A549 (cell line): ENCODE data around the gene GNB1. TPM values are rescaled to one million over a fixed set of nuclear protein-coding genes. Genes with fewer than 3 reads are reported as not detected.
A peak's percentile ranks its signal among the peaks of the same experiment; 100 is the strongest.

Experiments used
- ATAC-seq, 2 experiments: fragments of 200-7000 bp in 1 of 2; fragments of >200 bp in 1 of 2; cut with Nextera tagmentation in 1 of 2; cut with Tn5 transposase in 1 of 2; 3 replicates each; pipeline versions ENCODE4 v1.8.0 to v1.9.1; 2018 to 2020; ENCODE audit warnings: mild to moderate bottlenecking in 1 of 2, moderate library complexity in 1 of 2
- CTCF ChIA-PET: fragments of 300-600 bp; sonication (Branson Sonifier 250); formaldehyde crosslinking; extraction: SDS; loops from one replicate; lab custom pipeline; 2021; ENCODE audit warnings: antibody characterized with exemption, inconsistent platforms; lab: Yijun Ruan, JAX
- POLR2A ChIA-PET: fragments of 350-600 bp; formaldehyde crosslinking; extraction: SDS; loops from one replicate; lab custom pipeline; 2021; ENCODE audit warnings: antibody characterized with exemption, inconsistent platforms; lab: Yijun Ruan, JAX
- DNase-seq, 2 experiments: peaks; one replicate each; pipeline versions ENCODE4 v3.0.0 to v3.0.0-alpha.2; 2011 to 2016; ENCODE audit warnings: low read depth in 1 of 2, low spot score in 1 of 2
- FAIRE-seq: peaks from 2 replicates; lab custom pipeline; 2011; peaks lifted over from hg19 to GRCh38; lab: Jason Lieb, UNC
- H3K27ac ChIP-seq, 2 experiments: fragments of >200 bp; sonication (Bioruptor Twin); formaldehyde crosslinking; 3 replicates each; pipeline ENCODE4 v1.5.1; 2016 to 2017
- H3K4me1 ChIP-seq: fragments of >200 bp; sonication (Bioruptor Twin); formaldehyde crosslinking; 3 replicates; pipeline ENCODE4 v1.6.1; 2016
- H3K4me2 ChIP-seq: fragments of >200 bp; sonication (Bioruptor Twin); formaldehyde crosslinking; 3 replicates; pipeline ENCODE4 v1.6.1; 2016
- H3K4me3 ChIP-seq: fragments of >200 bp; sonication (Bioruptor Twin); formaldehyde crosslinking; 3 replicates; pipeline ENCODE4 v1.5.1; 2016
- H3K9me3 ChIP-seq: fragments of >200 bp; sonication (Bioruptor Twin); formaldehyde crosslinking; 3 replicates; pipeline ENCODE4 v1.6.1; 2016
- BCL3 ChIP-seq: fragments of >200 bp; sonication (Bioruptor Twin); formaldehyde crosslinking; IDR thresholded peaks from 3 replicates; pipeline ENCODE4 v1.6.1; 2016
- BHLHE40 ChIP-seq: IDR thresholded peaks from 2 replicates; pipeline ENCODE4 v1.6.1; 2012; ENCODE audit warnings: low read depth, low read length, inconsistent platforms
- CBX8 ChIP-seq: fragments of 200-600 bp; sonication (generic); IDR thresholded peaks from 2 replicates; pipeline ENCODE4 v1.6.1; 2016
- CHD2 ChIP-seq: fragments of 150-350 bp; IDR thresholded peaks from 2 replicates; pipeline ENCODE4 v1.6.1; 2014; ENCODE audit warnings: low read length; ENCODE audit not compliant: partially characterized antibody
- CHD4 ChIP-seq: fragments of 200-600 bp; sonication (generic); IDR thresholded peaks from 2 replicates; pipeline ENCODE4 v1.6.1; 2016; ENCODE audit warnings: antibody characterized with exemption, mild to moderate bottlenecking, borderline replicate concordance
- E2F6 ChIP-seq: IDR thresholded peaks from 2 replicates; pipeline ENCODE4 v1.6.1; 2012; ENCODE audit warnings: low read depth, borderline replicate concordance
- EHMT2 ChIP-seq: fragments of 200-600 bp; sonication (generic); IDR thresholded peaks from 2 replicates; pipeline ENCODE4 v1.6.1; 2016; ENCODE audit warnings: antibody characterized with exemption, low read depth, mild to moderate bottlenecking, moderate library complexity
- EP300 ChIP-seq, 2 experiments: fragments of >200 bp; sonication (Bioruptor Twin); formaldehyde crosslinking; IDR thresholded peaks; 2 replicates in 1 of 2; 3 replicates in 1 of 2; pipeline ENCODE4 v1.6.1; 2016 to 2017
- ESRRA ChIP-seq: fragments of 150-350 bp; IDR thresholded peaks from 2 replicates; pipeline ENCODE4 v1.6.1; 2014; ENCODE audit warnings: mild to moderate bottlenecking, low read length, borderline replicate concordance
- FOSB ChIP-seq: fragments of 250-450 bp; sonication (Bioruptor Pico); IDR thresholded peaks from 2 replicates; pipeline ENCODE4 v1.5.0; 2020; ENCODE audit warnings: mild to moderate bottlenecking, moderate library complexity
- FOSL2 ChIP-seq, 2 experiments: fragments of 450-650 bp in 1 of 2; fragments of >200 bp in 1 of 2; sonication (Bioruptor Twin) in 1 of 2; formaldehyde crosslinking; IDR thresholded peaks; 2 replicates each; pipeline versions ENCODE4 v1.5.0 to v1.6.1; 2016 to 2020; ENCODE audit warnings: mild to moderate bottlenecking in 1 of 2, moderate library complexity in 1 of 2
- FOXS1 ChIP-seq: fragments of 250-450 bp; sonication (Bioruptor Pico); IDR thresholded peaks from 2 replicates; pipeline ENCODE4 v1.5.0; 2020; ENCODE audit warnings: mild to moderate bottlenecking, moderate library complexity
- HDAC2 ChIP-seq: fragments of 200-600 bp; sonication (generic); IDR thresholded peaks from 2 replicates; pipeline ENCODE4 v1.6.1; 2016
- HOXA7 ChIP-seq: fragments of 250-450 bp; sonication (Bioruptor Pico); IDR thresholded peaks from 2 replicates; pipeline ENCODE4 v1.5.0; 2020; ENCODE audit warnings: mild to moderate bottlenecking, moderate library complexity
- JUNB ChIP-seq: fragments of >200 bp; sonication (Bioruptor Twin); formaldehyde crosslinking; IDR thresholded peaks from 2 replicates; pipeline ENCODE4 v1.6.1; 2016
- KDM1A ChIP-seq: fragments of 200-600 bp; sonication (generic); IDR thresholded peaks from 2 replicates; pipeline ENCODE4 v1.6.1; 2016; ENCODE audit warnings: low read depth, mild to moderate bottlenecking
- KDM5A ChIP-seq: fragments of 200-600 bp; sonication (generic); IDR thresholded peaks from 2 replicates; pipeline ENCODE4 v1.6.1; 2016; ENCODE audit warnings: antibody characterized with exemption, mild to moderate bottlenecking
- MAFK ChIP-seq: fragments of 450-650 bp; IDR thresholded peaks from 2 replicates; pipeline ENCODE4 v1.6.1; 2014; ENCODE audit not compliant: partially characterized antibody
- MYC ChIP-seq: IDR thresholded peaks from 2 replicates; pipeline ENCODE4 v1.6.1; 2012; ENCODE audit warnings: mild to moderate bottlenecking, inconsistent platforms, low read length, improper control_type of control experiment, borderline replicate concordance
- NFE2L2 ChIP-seq: fragments of 150-350 bp; conservative IDR thresholded peaks from 2 replicates; pipeline ENCODE4 v1.6.1; 2014; ENCODE audit warnings: low read length
- NPAS2 ChIP-seq: fragments of 250-450 bp; sonication (Bioruptor Pico); IDR thresholded peaks from 2 replicates; pipeline ENCODE4 v1.8.0; 2022; ENCODE audit warnings: mild to moderate bottlenecking, moderate library complexity, borderline replicate concordance
- NR3C1 ChIP-seq: fragments of >200 bp; sonication (Bioruptor Twin); formaldehyde crosslinking; IDR thresholded peaks from 3 replicates; pipeline ENCODE4 v1.6.1; 2017
- PHF8 ChIP-seq: fragments of 200-600 bp; sonication (generic); IDR thresholded peaks from 2 replicates; pipeline ENCODE4 v1.6.1; 2016; ENCODE audit warnings: low read depth, mild to moderate bottlenecking, antibody characterized with exemption, moderate library complexity, borderline replicate concordance
- POLR2A ChIP-seq: IDR thresholded peaks from 2 replicates; pipeline ENCODE4 v1.6.1; 2012; ENCODE audit warnings: mild to moderate bottlenecking, low read length
- RAD21 ChIP-seq, 2 experiments: fragments of >200 bp in 1 of 2; sonication (Bioruptor Twin) in 1 of 2; formaldehyde crosslinking in 1 of 2; IDR thresholded peaks in 1 of 2; conservative IDR thresholded peaks in 1 of 2; 2 replicates in 1 of 2; 3 replicates in 1 of 2; pipeline ENCODE4 v1.6.1; 2012 to 2018; ENCODE audit warnings: inconsistent platforms in 1 of 2
- SREBF2 ChIP-seq: fragments of 450-650 bp; IDR thresholded peaks from 2 replicates; pipeline ENCODE4 v1.6.1; 2014; ENCODE audit warnings: mild to moderate bottlenecking, moderate library complexity
- ZC3H11A ChIP-seq: fragments of 450-650 bp; IDR thresholded peaks from 2 replicates; pipeline ENCODE4 v1.6.1; 2014; ENCODE audit warnings: antibody characterized with exemption, mild to moderate bottlenecking
- ZFP36 ChIP-seq: fragments of 450-650 bp; IDR thresholded peaks from 2 replicates; pipeline ENCODE4 v1.6.1; 2014; ENCODE audit warnings: borderline replicate concordance; ENCODE audit not compliant: partially characterized antibody
- ZNF302 ChIP-seq: fragments of 250-450 bp; sonication (Bioruptor Pico); IDR thresholded peaks from 2 replicates; pipeline ENCODE4 v1.9.0; 2021; ENCODE audit warnings: inconsistent platforms, mild to moderate bottlenecking, moderate library complexity
- ZSCAN20 ChIP-seq: fragments of 250-450 bp; sonication (Bioruptor Pico); IDR thresholded peaks from 2 replicates; pipeline ENCODE4 v1.8.0; 2022; ENCODE audit warnings: mild to moderate bottlenecking, moderate library complexity
- WGBS: methylation state at CpG from one replicate; pipeline ENCODE4 v1.1.6; 2017; ENCODE audit errors: missing lambda C conversion rate; 5-methylcytosine and 5-hydroxymethylcytosine counted together
- polyA plus RNA-seq, 4 experiments: library from polyadenylated mRNA; depleted of rRNA in 3 of 4; stranded (reverse); fragments of >200 nt; fragmentation: RNase III in 1 of 4; extraction: RNeasy Plus Mini Kit Qiagen cat#74134 plus additional on column Dnase treatment in 1 of 4; gene quantifications; 2 replicates in 3 of 4; 3 replicates in 1 of 4; pipeline ENCODE4 v1.2.3, GENCODE V29; 2011 to 2017

Gene GNB1
- polyA plus RNA-seq, 2 of the 4 experiments (the other 2 are of a cell fraction): 159 to 270 TPM

- ChIA-PET CTCF (interaction anchor here (5.4 kb wide), 1 partner anchor 133 kb away, joined by 30 read pairs; no protein-coding TSS in a partner anchor), POLR2A (no interaction called here)
- Histone ChIP-seq H3K27ac (no peak overlapping the region), H3K4me1 (peaks cover 20% of the 10 kb centered on the region), H3K4me3 (no peak overlapping the region), H3K4me2 (no peak overlapping the region), H3K9me3 (no peaks in the 10 kb centered on the region)
- WGBS: 78% methylated on average over 8 of the region's 13 CpGs
- no peak for TF ChIP-seq ZC3H11A
- TF ChIP-seq FOXS1 (CRISPR knock-in tag): no peak
- TF ChIP-seq SREBF2: no peak
- TF ChIP-seq HDAC2: no peak
- no peak for TF ChIP-seq JUNB
- FAIRE-seq (no peak), DNase-seq (no peak), ATAC-seq (no peak)
These were observed 20.6 kb upstream of the GNB1 start for GRCh38 chr1:1911350-1912041.

GRCh38 chr1:1910651-1911331 lies 19.9 kb upstream of the GNB1 start:
- TF ChIP-seq FOSL2 (IDR thresholded peaks at IDR 0.05) (no peak), FOSL2 (CRISPR knock-in tag; IDR thresholded peaks at IDR 0.05) (no peak), FOSB (CRISPR knock-in tag) (no peak), E2F6 (no peak), CBX8 (no peak), HOXA7 (CRISPR knock-in tag) (no peak), BHLHE40 (no peak), NFE2L2 (no peak), POLR2A (no peak), PHF8 (no peak), EP300 (IDR thresholded peaks at IDR 0.05) (no peak), RAD21 (conservative IDR thresholded peaks at IDR 0.05 in 1 of 2, IDR thresholded peaks at IDR 0.05 in 1 of 2) (no peak), KDM5A (no peak), MYC (no peak), ZNF302 (no peak)
- H3K4me2 ChIP-seq: no peak overlapping the region
- WGBS: 92% methylated on average over 13 of the region's 22 CpGs
- DNase-seq (no peak), ATAC-seq (no peak), FAIRE-seq (no peak)
- ChIA-PET CTCF (interaction anchor here (0.6 to 5.4 kb wide), 6 partner anchors 10 to 134 kb away, joined by 3 to 30 read pairs (median 6); no protein-coding TSS in a partner anchor), POLR2A (no interaction called here)
- H3K27ac ChIP-seq: no peak overlapping the region
- H3K9me3 ChIP-seq: no peaks in the 10 kb centered on the region
- H3K4me1 ChIP-seq: peaks cover 25% of the 10 kb centered on the region
- H3K4me3 ChIP-seq: no peak overlapping the region

- ChIA-PET CTCF (interaction anchor here (1.0 to 5.4 kb wide), 7 partner anchors 11 to 134 kb away, joined by 3 to 40 read pairs (median 5); no protein-coding TSS in a partner anchor), POLR2A (no interaction called here)
- H3K4me3 ChIP-seq: no peak overlapping the region; the same call in 2 of the 3 replicates
- TF ChIP-seq FOSB (CRISPR knock-in tag) (no peak), SREBF2 (no peak), NPAS2 (no peak), MAFK (no peak), RAD21 (conservative IDR thresholded peaks at IDR 0.05 in 1 of 2, IDR thresholded peaks at IDR 0.05 in 1 of 2) (no peak), ESRRA (no peak), CHD2 (no peak), NFE2L2 (no peak), ZFP36 (no peak), NR3C1 (no peak), ZSCAN20 (CRISPR knock-in tag) (no peak), BCL3 (no peak), EHMT2 (no peak), KDM1A (no peak), CHD4 (no peak)
- H3K4me1 ChIP-seq: peaks cover 25% of the 10 kb centered on the region
- no peak for DNase-seq
- H3K4me2 ChIP-seq: peak overlapping the region; percentile 74
- WGBS: 88% methylated on average over 6 of the region's 6 CpGs
- no peaks in the 10 kb centered on the region for H3K9me3 ChIP-seq
- H3K27ac ChIP-seq: peak overlapping the region; percentile 70 to 83; a peak in 4 of 6 replicates
- no peak for ATAC-seq
- FAIRE-seq: no peak
These were observed 19.2 kb upstream of the GNB1 start for GRCh38 chr1:1910033-1910465.
